ENCODE measurements around the gene TBC1D9.

TBC1D9 gene

GRCh38 chr4:140756319-140757231, at the start of gene TBC1D9:
Gene TBC1D9 (minus strand): TSS chr4:140756385. CDS start chr4:140756045, 340 bp downstream.
- TF ChIP-seq GATA2 (IDR thresholded peaks at IDR 0.05; ENCODE audit: low read depth, low read length) (no peak), GATA3 (IDR thresholded peaks at IDR 0.05; ENCODE audit: low read depth, low read length) (no peak)

GRCh38 chr4:140805293-140805692, 49.1 kb upstream of the TBC1D9 start:
- TF ChIP-seq GATA3 (IDR thresholded peaks at IDR 0.05; ENCODE audit: low read depth, low read length) (no peak), GATA2 (IDR thresholded peaks at IDR 0.05; ENCODE audit: low read depth, low read length) (no peak)

- TF ChIP-seq GATA3 (IDR thresholded peaks at IDR 0.05; ENCODE audit: low read depth, low read length) (no peak), GATA2 (IDR thresholded peaks at IDR 0.05; ENCODE audit: low read depth, low read length) (no peak)
Measured at GRCh38 chr4:140802591-140802990, 46.4 kb upstream of the TBC1D9 start.

- TF ChIP-seq GATA2 (IDR thresholded peaks at IDR 0.05; ENCODE audit: low read depth, low read length) (no peak), GATA3 (IDR thresholded peaks at IDR 0.05; ENCODE audit: low read depth, low read length) (no peak)
Measured at GRCh38 chr4:140800666-140801065, 44.5 kb upstream of the TBC1D9 start.

GRCh38 chr4:140799686-140800225, 43.6 kb upstream of the TBC1D9 start:
- TF ChIP-seq GATA2 (IDR thresholded peaks at IDR 0.05; ENCODE audit: low read depth, low read length) (no peak), GATA3 (IDR thresholded peaks at IDR 0.05; ENCODE audit: low read depth, low read length) (no peak)

GRCh38 chr4:140793291-140793690, 37.1 kb upstream of the TBC1D9 start:
- TF ChIP-seq GATA3 (IDR thresholded peaks at IDR 0.05; ENCODE audit: low read depth, low read length) (no peak), GATA2 (IDR thresholded peaks at IDR 0.05; ENCODE audit: low read depth, low read length) (no peak)

- TF ChIP-seq GATA2 (IDR thresholded peaks at IDR 0.05; ENCODE audit: low read depth, low read length) (no peak), GATA3 (IDR thresholded peaks at IDR 0.05; ENCODE audit: low read depth, low read length) (no peak)
Measured at GRCh38 chr4:140790765-140791164, 34.6 kb upstream of the TBC1D9 start.

GRCh38 chr4:140790171-140790570, 34.0 kb upstream of the TBC1D9 start:
- TF ChIP-seq GATA3 (IDR thresholded peaks at IDR 0.05; ENCODE audit: low read depth, low read length) (no peak), GATA2 (IDR thresholded peaks at IDR 0.05; ENCODE audit: low read depth, low read length) (no peak)

GRCh38 chr4:140789759-140790158, 33.6 kb upstream of the TBC1D9 start:
- no peak for TF ChIP-seq GATA3 (IDR thresholded peaks at IDR 0.05; ENCODE audit: low read depth, low read length)
- no peak for TF ChIP-seq GATA2 (IDR thresholded peaks at IDR 0.05; ENCODE audit: low read depth, low read length)

GRCh38 chr4:140781596-140781995, 25.4 kb upstream of the TBC1D9 start:
- TF ChIP-seq GATA3 (IDR thresholded peaks at IDR 0.05; ENCODE audit: low read depth, low read length), result no peak
- TF ChIP-seq GATA2 (IDR thresholded peaks at IDR 0.05; ENCODE audit: low read depth, low read length), result no peak

- TF ChIP-seq GATA2 (IDR thresholded peaks at IDR 0.05; ENCODE audit: low read depth, low read length) (no peak), GATA3 (IDR thresholded peaks at IDR 0.05; ENCODE audit: low read depth, low read length) (no peak)
Measured at GRCh38 chr4:140777894-140778293, 21.7 kb upstream of the TBC1D9 start.

- TF ChIP-seq GATA3 (IDR thresholded peaks at IDR 0.05; ENCODE audit: low read depth, low read length) (no peak), GATA2 (IDR thresholded peaks at IDR 0.05; ENCODE audit: low read depth, low read length) (no peak)
Measured at GRCh38 chr4:140777386-140777785, 21.2 kb upstream of the TBC1D9 start.

- TF ChIP-seq GATA3 (IDR thresholded peaks at IDR 0.05; ENCODE audit: low read depth, low read length) (no peak), GATA2 (IDR thresholded peaks at IDR 0.05; ENCODE audit: low read depth, low read length) (no peak)
Measured at GRCh38 chr4:140776556-140776955, 20.4 kb upstream of the TBC1D9 start.

GRCh38 chr4:140774956-140775355, 18.8 kb upstream of the TBC1D9 start:
- TF ChIP-seq GATA3 (IDR thresholded peaks at IDR 0.05; ENCODE audit: low read depth, low read length) (no peak), GATA2 (IDR thresholded peaks at IDR 0.05; ENCODE audit: low read depth, low read length) (no peak)

- TF ChIP-seq GATA2 (IDR thresholded peaks at IDR 0.05; ENCODE audit: low read depth, low read length) (no peak), GATA3 (IDR thresholded peaks at IDR 0.05; ENCODE audit: low read depth, low read length) (no peak)
Measured at GRCh38 chr4:140774510-140774909, 18.3 kb upstream of the TBC1D9 start.
